PC-3 (cell line): Measurements from ENCODE around the gene TMEM184A.
"Not testable (repeated sequence)": the region's sequence is repeated elsewhere in the genome, so short reads cannot be mapped to it uniquely, and the experiment has no call there.

Experiments
- EZH2 ChIP-seq: fragments of 300-600 bp; sonication (generic); IDR thresholded peaks from one replicate; pipeline ENCODE4 v1.6.1; 2017; ENCODE audit warnings: antibody characterized with exemption, mild to moderate bottlenecking, low read length; ENCODE audit not compliant: unreplicated experiment
- TF ChIP-seq, protein P1 (sequence below): fragments of 300-600 bp; sonication (generic); conservative IDR thresholded peaks from 2 replicates; pipeline ENCODE4 v1.5.1; 2017; ENCODE audit warnings: antibody characterized with exemption, low read depth, mild to moderate bottlenecking, low read length

DNA sequence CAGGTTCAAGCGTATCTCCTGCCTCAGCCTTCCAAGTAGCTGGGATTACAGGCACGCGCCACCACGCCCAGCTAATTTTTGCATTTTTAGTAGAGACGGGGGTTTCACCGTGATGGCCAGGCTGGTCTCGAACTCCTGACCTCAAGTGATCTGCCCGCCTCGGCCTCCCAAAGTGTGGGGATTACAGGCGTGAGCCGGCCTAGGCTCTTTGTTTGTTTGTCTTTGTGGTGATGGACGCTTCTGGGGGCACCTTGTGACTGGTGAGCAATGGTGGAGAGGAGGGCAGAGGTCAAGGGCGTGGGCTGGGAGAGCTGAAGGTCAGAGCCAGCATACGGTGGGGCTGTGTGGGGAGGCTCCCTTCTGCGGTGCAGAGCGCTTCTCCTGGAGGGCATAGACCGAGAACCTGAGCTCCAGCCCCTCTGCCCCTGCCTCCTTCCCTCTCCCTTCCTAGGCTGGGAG lies 40.5 kb downstream of the TMEM184A start:
- TF ChIP-seq, protein P1, sequence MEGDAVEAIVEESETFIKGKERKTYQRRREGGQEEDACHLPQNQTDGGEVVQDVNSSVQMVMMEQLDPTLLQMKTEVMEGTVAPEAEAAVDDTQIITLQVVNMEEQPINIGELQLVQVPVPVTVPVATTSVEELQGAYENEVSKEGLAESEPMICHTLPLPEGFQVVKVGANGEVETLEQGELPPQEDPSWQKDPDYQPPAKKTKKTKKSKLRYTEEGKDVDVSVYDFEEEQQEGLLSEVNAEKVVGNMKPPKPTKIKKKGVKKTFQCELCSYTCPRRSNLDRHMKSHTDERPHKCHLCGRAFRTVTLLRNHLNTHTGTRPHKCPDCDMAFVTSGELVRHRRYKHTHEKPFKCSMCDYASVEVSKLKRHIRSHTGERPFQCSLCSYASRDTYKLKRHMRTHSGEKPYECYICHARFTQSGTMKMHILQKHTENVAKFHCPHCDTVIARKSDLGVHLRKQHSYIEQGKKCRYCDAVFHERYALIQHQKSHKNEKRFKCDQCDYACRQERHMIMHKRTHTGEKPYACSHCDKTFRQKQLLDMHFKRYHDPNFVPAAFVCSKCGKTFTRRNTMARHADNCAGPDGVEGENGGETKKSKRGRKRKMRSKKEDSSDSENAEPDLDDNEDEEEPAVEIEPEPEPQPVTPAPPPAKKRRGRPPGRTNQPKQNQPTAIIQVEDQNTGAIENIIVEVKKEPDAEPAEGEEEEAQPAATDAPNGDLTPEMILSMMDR = not testable (repeated sequence)
- not testable (repeated sequence) for TF ChIP-seq EZH2
